Neural progenitor cell (in vitro differentiated cells): Measurements from ENCODE around the gene PRKCE. TPM values are rescaled to one million over a fixed set of nuclear protein-coding genes. Genes with fewer than 3 reads are reported as not detected.
A peak's percentile ranks its signal among the peaks of the same experiment; 100 is the strongest.

ENCODE experiments used
- DNase-seq: peaks from one replicate; pipeline ENCODE4 v3.0.0-alpha.2; 2016; ENCODE audit warnings: low spot score
- H2AFZ ChIP-seq: fragments of 200-600 bp; sonication (generic); replicated peaks from 2 replicates; pipeline ENCODE4 v1.6.1; 2016; ENCODE audit warnings: antibody characterized with exemption
- H3F3A ChIP-seq: fragments of 200-600 bp; sonication (generic); 2 replicates; pipeline ENCODE4 v1.6.1; 2016; ENCODE audit warnings: antibody characterized with exemption, low read depth
- H3K27ac ChIP-seq: fragments of 200-600 bp; sonication (generic); 2 replicates; pipeline ENCODE4 v1.5.1; 2016; ENCODE audit warnings: mild to moderate bottlenecking
- H3K27me3 ChIP-seq: fragments of 200-600 bp; sonication (generic); 2 replicates; pipeline ENCODE4 v1.6.1; 2016; ENCODE audit warnings: mild to moderate bottlenecking, moderate library complexity
- H3K36me3 ChIP-seq: fragments of 200-600 bp; sonication (generic); 2 replicates; pipeline ENCODE4 v1.5.1; 2016
- H3K4me1 ChIP-seq: fragments of 200-600 bp; sonication (generic); 2 replicates; pipeline ENCODE4 v1.6.1; 2016; ENCODE audit warnings: mixed run types
- H3K4me2 ChIP-seq: fragments of 200-600 bp; sonication (generic); 2 replicates; pipeline ENCODE4 v1.6.1; 2016
- H3K4me3 ChIP-seq: fragments of 200-600 bp; sonication (generic); 2 replicates; pipeline ENCODE4 v1.5.1; 2016
- H3K79me2 ChIP-seq: fragments of 200-600 bp; sonication (generic); 2 replicates; pipeline ENCODE4 v1.6.1; 2016; ENCODE audit warnings: low read depth
- H3K9ac ChIP-seq: fragments of 200-600 bp; sonication (generic); 2 replicates; pipeline ENCODE4 v1.6.1; 2016
- H3K9me3 ChIP-seq: fragments of 200-600 bp; sonication (generic); 2 replicates; pipeline ENCODE4 v1.5.1; 2016; ENCODE audit warnings: low read depth
- H4K20me1 ChIP-seq: fragments of 200-600 bp; sonication (generic); 2 replicates; pipeline ENCODE4 v1.6.1; 2016; ENCODE audit warnings: low read depth
- H3K27ac Mint-ChIP-seq: 3 replicates; pipeline ENCODE4 v1.8.0; 2021; ENCODE audit warnings: mixed read lengths
- H3K27me3 Mint-ChIP-seq: 2 replicates; pipeline ENCODE4 v1.8.0; 2022; ENCODE audit warnings: low read depth, mild to moderate bottlenecking, inconsistent platforms, moderate library complexity, mixed read lengths; ENCODE audit not compliant: insufficient read depth
- H3K36me3 Mint-ChIP-seq: 3 replicates; pipeline ENCODE4 v1.8.0; 2021; ENCODE audit warnings: mixed read lengths
- H3K4me1 Mint-ChIP-seq: 3 replicates; pipeline ENCODE4 v1.8.0; 2021; ENCODE audit warnings: mixed read lengths
- H3K4me3 Mint-ChIP-seq: 3 replicates; pipeline ENCODE4 v1.8.0; 2021; ENCODE audit warnings: mild to moderate bottlenecking, moderate library complexity, mixed read lengths
- H3K9me3 Mint-ChIP-seq: 3 replicates; pipeline ENCODE4 v1.8.0; 2020; ENCODE audit warnings: mixed read lengths
- CTCF ChIP-seq: fragments of 200-600 bp; sonication (generic); IDR thresholded peaks from 2 replicates; pipeline ENCODE4 v1.5.1; 2017; ENCODE audit warnings: antibody characterized with exemption, mild to moderate bottlenecking
- EZH2 ChIP-seq: fragments of 200-600 bp; sonication (generic); IDR thresholded peaks from 2 replicates; pipeline ENCODE4 v1.6.1; 2017; ENCODE audit warnings: antibody characterized with exemption, mild to moderate bottlenecking, moderate library complexity
- EZH2phosphoT487 ChIP-seq: fragments of 200-600 bp; sonication (generic); IDR thresholded peaks from 2 replicates; pipeline ENCODE4 v1.6.1; 2017; ENCODE audit warnings: antibody characterized with exemption
- total RNA-seq: library from RNA; depleted of rRNA; stranded (reverse); fragments of >200 nt; gene quantifications from 2 replicates; pipeline ENCODE4 v1.2.3, GENCODE V29; 2015; ENCODE audit warnings: low replicate concordance

PRKCE gene
- total RNA-seq, 1 donor from 2014 or later: 4.1 TPM

GRCh38 chr2:45894211-45894610 lies 242.7 kb downstream of the PRKCE start:
- Histone ChIP-seq H3K27ac (no peak overlapping the region), H4K20me1 (no peaks in the 10 kb centered on the region), H3K79me2 (no peaks in the 10 kb centered on the region), H3K9me3 (no peaks in the 10 kb centered on the region), H3K27me3 (no peaks in the 10 kb centered on the region), H3K4me1 (no peaks in the 10 kb centered on the region), H2AFZ (no peak overlapping the region), H3K9ac (no peak overlapping the region), H3K36me3 (no peaks in the 10 kb centered on the region), H3K4me2 (no peak overlapping the region), H3F3A (no peaks in the 10 kb centered on the region), H3K4me3 (no peak overlapping the region)
- H3K27me3 Mint-ChIP-seq: peaks cover 6% of the 10 kb centered on the region
- TF ChIP-seq EZH2phosphoT487: no peak
- H3K4me1 Mint-ChIP-seq: peaks cover 31% of the 10 kb centered on the region
- H3K4me3 Mint-ChIP-seq: no peak overlapping the region
- H3K9me3 Mint-ChIP-seq: no peaks in the 10 kb centered on the region
- no peaks in the 10 kb centered on the region for H3K36me3 Mint-ChIP-seq
- no peak for DNase-seq
- peak overlapping the region; percentile 31 for H3K27ac Mint-ChIP-seq

GRCh38 chr2:45895241-45895861 lies 243.9 kb downstream of the PRKCE start:
- no peak overlapping the region for H3K27ac Mint-ChIP-seq
- no peaks in the 10 kb centered on the region for H3K79me2 ChIP-seq
- no peak overlapping the region for H3K27ac ChIP-seq
- H3K4me3 Mint-ChIP-seq: no peak overlapping the region
- H3K27me3 Mint-ChIP-seq: peaks cover 6% of the 10 kb centered on the region
- no peaks in the 10 kb centered on the region for H3K9me3 ChIP-seq
- H3K36me3 ChIP-seq: no peaks in the 10 kb centered on the region
- H3K9me3 Mint-ChIP-seq: no peaks in the 10 kb centered on the region
- H3K4me3 ChIP-seq: no peak overlapping the region
- no peaks in the 10 kb centered on the region for H3K27me3 ChIP-seq
- H3K4me2 ChIP-seq: no peak overlapping the region
- H2AFZ ChIP-seq: no peak overlapping the region
- no peaks in the 10 kb centered on the region for H3F3A ChIP-seq
- no peaks in the 10 kb centered on the region for H3K4me1 ChIP-seq
- no peaks in the 10 kb centered on the region for H4K20me1 ChIP-seq
- no peaks in the 10 kb centered on the region for H3K36me3 Mint-ChIP-seq
- H3K9ac ChIP-seq: no peak overlapping the region
- no peak for DNase-seq
- TF ChIP-seq EZH2: no peak
- peaks cover 29% of the 10 kb centered on the region for H3K4me1 Mint-ChIP-seq

GRCh38 chr2:45896311-45896710 lies 244.8 kb downstream of the PRKCE start:
- H3K27me3 ChIP-seq: no peaks in the 10 kb centered on the region
- H3K4me3 ChIP-seq: no peak overlapping the region
- peaks cover 29% of the 10 kb centered on the region for H3K4me1 Mint-ChIP-seq
- no peaks in the 10 kb centered on the region for H3K4me1 ChIP-seq
- H3K4me3 Mint-ChIP-seq: no peak overlapping the region
- no peaks in the 10 kb centered on the region for H3K9me3 ChIP-seq
- no peak overlapping the region for H3K27ac Mint-ChIP-seq
- no peak overlapping the region for H3K4me2 ChIP-seq
- TF ChIP-seq EZH2phosphoT487: no peak
- TF ChIP-seq CTCF: no peak
- TF ChIP-seq EZH2: no peak
- no peak overlapping the region for H3K27ac ChIP-seq
- H4K20me1 ChIP-seq: no peaks in the 10 kb centered on the region
- no peaks in the 10 kb centered on the region for H3K36me3 ChIP-seq
- no peaks in the 10 kb centered on the region for H3F3A ChIP-seq
- H2AFZ ChIP-seq: no peak overlapping the region
- DNase-seq: no peak
- H3K9me3 Mint-ChIP-seq: no peaks in the 10 kb centered on the region
- no peak overlapping the region for H3K9ac ChIP-seq
- peaks cover 6% of the 10 kb centered on the region for H3K27me3 Mint-ChIP-seq
- H3K79me2 ChIP-seq: no peaks in the 10 kb centered on the region
- H3K36me3 Mint-ChIP-seq: no peaks in the 10 kb centered on the region

- no peak overlapping the region for H3K4me2 ChIP-seq
- H3F3A ChIP-seq: no peaks in the 10 kb centered on the region
- H3K36me3 ChIP-seq: no peaks in the 10 kb centered on the region
- no peaks in the 10 kb centered on the region for H4K20me1 ChIP-seq
- H2AFZ ChIP-seq: no peak overlapping the region
- H3K79me2 ChIP-seq: no peaks in the 10 kb centered on the region
- no peaks in the 10 kb centered on the region for H3K9me3 Mint-ChIP-seq
- H3K4me1 ChIP-seq: no peaks in the 10 kb centered on the region
- H3K36me3 Mint-ChIP-seq: no peaks in the 10 kb centered on the region
- H3K4me3 Mint-ChIP-seq: no peak overlapping the region
- peaks cover 9% of the 10 kb centered on the region for H3K27me3 Mint-ChIP-seq
- H3K27me3 ChIP-seq: no peaks in the 10 kb centered on the region
- no peak overlapping the region for H3K27ac ChIP-seq
- no peak overlapping the region for H3K4me3 ChIP-seq
- peaks cover 20% of the 10 kb centered on the region for H3K4me1 Mint-ChIP-seq
- no peak overlapping the region for H3K27ac Mint-ChIP-seq
- H3K9me3 ChIP-seq: no peaks in the 10 kb centered on the region
- no peak for DNase-seq
- TF ChIP-seq EZH2 (no peak), CTCF (no peak), EZH2phosphoT487 (no peak)
- H3K9ac ChIP-seq: no peak overlapping the region
Observed at GRCh38 chr2:45897842-45898241, 246.4 kb downstream of the PRKCE start.
